T-helper 1 cell treated with Interleukin-12 subunit alpha and Interleukin-12 subunit beta and Interleukin-4 antibody, amounts not matched to agents 30 ng/mL and 1 ng/mL, for 36 hours (primary cell): ENCODE results near the gene TMEM272. TPM values are rescaled to one million over a fixed set of nuclear protein-coding genes. Genes with fewer than 3 reads are reported as not detected.

Experiments used
- intact Hi-C: fragments of 100-400 bp; cut with micrococcal nuclease; formaldehyde crosslinking; loops from one replicate; pipeline ENCODE4 v1.15.1; 2024
- total RNA-seq: library from RNA; stranded (reverse); gene quantifications from 2 replicates; pipeline ENCODE4 v1.2.3, GENCODE V29; 2022

The TMEM272 gene
- total RNA-seq, 1 donor from 2014 or later, result 0.34 TPM

- intact Hi-C loops, result no loop called here
Observed at GRCh38 chr13:51768378-51768921, 76.5 kb downstream of the TMEM272 start.

GRCh38 chr13:51767100-51767499 lies 77.9 kb downstream of the TMEM272 start:
- intact Hi-C loops, result no loop called here

GRCh38 chr13:51765142-51765515 lies 79.8 kb downstream of the TMEM272 start:
- intact Hi-C loops, result no loop called here

GRCh38 chr13:51764184-51765141 lies 80.5 kb downstream of the TMEM272 start:
- intact Hi-C loops, result loop anchor here (1.0 to 5.0 kb wide), 4 partner anchors 39 to 311 kb away; partner anchors contain the start of genes INTS6 and WDFY2

- intact Hi-C loops, result loop anchor here (5.0 kb wide), 1 partner anchor 116 kb away; no protein-coding TSS in a partner anchor
Observed at GRCh38 chr13:51763486-51763885, 81.5 kb downstream of the TMEM272 start.

Other genes with a start within 250 kb of the TMEM272 start
- gene DHRS12, start 41.0 kb downstream of the TMEM272 start, total RNA-seq, result 5.3 and 5.6 TPM in 2 replicates
- not detected in 2 replicates for gene CCDC70, start 16.8 kb upstream of the TMEM272 start, total RNA-seq
- 0.34 and 1.0 TPM in 2 replicates for gene ATP7B, start 166.3 kb upstream of the TMEM272 start, total RNA-seq
- gene ALG11, start 167.2 kb upstream of the TMEM272 start, total RNA-seq, result 31.4 and 31.9 TPM in 2 replicates
- 14.0 and 14.4 TPM in 2 replicates for gene UTP14C, start 179.5 kb upstream of the TMEM272 start, total RNA-seq